Activated T-cell treated with anti-CD3 and anti-CD28 coated beads, Interleukin-2, amount 50 U/mL, for 4 hours (primary cell): ENCODE results near the gene QDPR. TPM values are rescaled to one million over a fixed set of nuclear protein-coding genes. Genes with fewer than 3 reads are reported as not detected.
A peak's percentile ranks its signal among the peaks of the same experiment; 100 is the strongest.
"Not testable (repeated sequence)": the region's sequence is repeated elsewhere in the genome, so short reads cannot be mapped to it uniquely, and the experiment has no call there.

Experiments used
- ATAC-seq, 2 donors: fragments of 200-7000 bp; cut with Tn5 transposase; one replicate each; pipeline ENCODE4 v1.10.0; 2021
- DNase-seq: peaks from one replicate; pipeline ENCODE4 v3.0.0-alpha.2; 2020
- H3K27me3 Mint-ChIP-seq: one replicate; pipeline ENCODE4 v1.8.0; 2021; ENCODE audit warnings: low read depth, mixed read lengths
- H3K36me3 Mint-ChIP-seq: one replicate; pipeline ENCODE4 v1.8.0; 2022; ENCODE audit warnings: mixed read lengths; ENCODE audit not compliant: insufficient read depth
- H3K4me1 Mint-ChIP-seq: one replicate; pipeline ENCODE4 v1.8.0; 2021; ENCODE audit warnings: low read depth, mixed read lengths
- H3K4me3 Mint-ChIP-seq: one replicate; pipeline ENCODE4 v1.8.0; 2021; ENCODE audit warnings: mild to moderate bottlenecking, moderate library complexity, mixed read lengths
- H3K9me3 Mint-ChIP-seq: one replicate; pipeline ENCODE4 v1.8.0; 2021; ENCODE audit warnings: mixed read lengths
- total RNA-seq, 3 donors: library from RNA; stranded (reverse); gene quantifications; one replicate each; pipeline ENCODE4 v1.2.1, GENCODE V29; 2021

QDPR gene
- total RNA-seq, 3 donors from 2014 or later, result 46.7 to 52.9 (median 52.8) TPM

GRCh38 chr4:17447675-17448298 is 64.1 kb downstream of the QDPR start:
- no peaks in the 10 kb centered on the region for H3K27me3 Mint-ChIP-seq
- no peaks in the 10 kb centered on the region for H3K36me3 Mint-ChIP-seq

GRCh38 chr4:17447056-17447455 is 64.8 kb downstream of the QDPR start:
- Mint-ChIP-seq H3K9me3 (peaks cover 1% of the 10 kb centered on the region), H3K36me3 (no peaks in the 10 kb centered on the region), H3K4me1 (no peaks in the 10 kb centered on the region), H3K4me3 (no peak overlapping the region), H3K27me3 (no peaks in the 10 kb centered on the region)
- no peak for DNase-seq
- ATAC-seq, result no peak

More at GRCh38 chr4:17447675-17448298, 64.1 kb downstream of the QDPR start:
- H3K4me3 Mint-ChIP-seq, result no peak overlapping the region
- peak; percentile 78 to 82 for ATAC-seq
- no peaks in the 10 kb centered on the region for H3K4me1 Mint-ChIP-seq
- peaks cover 7% of the 10 kb centered on the region for H3K9me3 Mint-ChIP-seq
- DNase-seq, result peak; percentile 30

DNA sequence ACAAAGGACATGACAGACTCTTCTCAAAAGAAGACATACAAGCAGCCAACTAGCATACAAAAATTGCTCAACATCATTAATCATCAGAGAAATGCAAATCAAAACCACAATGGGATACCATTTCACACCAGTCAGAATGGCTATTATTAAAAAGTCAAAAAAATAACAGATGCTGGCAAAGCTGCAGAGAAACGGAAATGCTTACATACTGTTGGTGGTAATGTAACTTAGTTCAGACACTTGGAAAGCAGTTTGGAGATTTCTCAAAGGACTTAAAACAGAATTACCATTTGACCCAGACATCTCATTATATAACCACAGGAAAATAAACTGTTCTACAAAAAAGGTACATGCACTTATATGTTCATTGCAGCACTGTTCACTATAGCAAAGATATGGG is 69.4 kb downstream of the QDPR start:
- not testable (repeated sequence) for ATAC-seq, DNase-seq, H3K4me1 Mint-ChIP-seq, H3K4me3 Mint-ChIP-seq, H3K36me3 Mint-ChIP-seq, H3K27me3 Mint-ChIP-seq, H3K9me3 Mint-ChIP-seq

DNA sequence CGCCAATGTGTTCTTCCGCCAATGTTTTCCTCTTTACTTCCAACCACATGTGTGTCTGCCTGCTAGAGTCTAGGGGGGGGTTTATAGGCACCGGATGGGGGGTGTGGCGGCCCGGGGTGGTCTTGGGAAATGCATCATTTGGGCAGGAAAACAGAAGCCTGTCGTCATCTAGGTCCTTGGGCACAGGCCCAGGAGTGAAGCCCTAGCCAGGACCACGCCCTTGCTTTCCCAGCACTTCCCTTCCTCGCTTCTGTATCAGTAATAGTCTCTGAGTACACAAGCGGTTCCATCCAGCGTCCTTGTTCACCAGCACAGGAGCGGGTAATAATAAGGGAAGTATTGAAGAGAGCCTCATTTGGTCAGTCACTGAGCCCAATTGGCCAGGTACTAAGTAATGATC is 74.5 kb downstream of the QDPR start:
- no peak for ATAC-seq
- Mint-ChIP-seq H3K27me3 (no peaks in the 10 kb centered on the region), H3K4me3 (no peak overlapping the region), H3K9me3 (peaks cover 5% of the 10 kb centered on the region), H3K4me1 (no peaks in the 10 kb centered on the region), H3K36me3 (no peaks in the 10 kb centered on the region)
- DNase-seq, result no peak

GRCh38 chr4:17436750-17437090 is 75.2 kb downstream of the QDPR start:
- DNase-seq, result no peak
- Mint-ChIP-seq H3K27me3 (no peaks in the 10 kb centered on the region), H3K36me3 (no peaks in the 10 kb centered on the region), H3K4me1 (no peaks in the 10 kb centered on the region), H3K4me3 (no peak overlapping the region), H3K9me3 (peaks cover 5% of the 10 kb centered on the region)
- ATAC-seq, result no peak

Other genes starting within 250 kb of the QDPR start
- gene CLRN2, start 3.1 kb upstream of the QDPR start, total RNA-seq, result not detected
- gene LAP3, start 65.1 kb upstream of the QDPR start, total RNA-seq, result 100 to 1,000 TPM; 101 to 106 (median 104) TPM
- gene MED28, start 102.6 kb upstream of the QDPR start, total RNA-seq, result 10 to 100 TPM; 56.9 to 60.8 (median 60.2) TPM